HepG2 (cell line): ENCODE data around the gene SH3YL1. TPM values are rescaled to one million over a fixed set of nuclear protein-coding genes. Genes with fewer than 3 reads are reported as not detected.
A peak's percentile ranks its signal among the peaks of the same experiment; 100 is the strongest.

Source experiments
- ARHGAP35 ChIP-seq: sonication (generic); formaldehyde crosslinking; IDR thresholded peaks from 2 replicates; pipeline ENCODE4 v1.9.0; 2022; ENCODE audit warnings: mild to moderate bottlenecking, inconsistent platforms, moderate library complexity, missing genetic modification reagents, borderline replicate concordance
- CBX5 ChIP-seq: sonication (generic); formaldehyde crosslinking; IDR thresholded peaks from 2 replicates; pipeline ENCODE4 v1.4.0; 2020; ENCODE audit warnings: missing genetic modification reagents, borderline replicate concordance
- FOSL1 ChIP-seq: sonication (generic); formaldehyde crosslinking; IDR thresholded peaks from 2 replicates; pipeline ENCODE4 v1.9.0; 2021; ENCODE audit warnings: missing genetic modification reagents, borderline replicate concordance
- HDAC6 ChIP-seq: fragments of 200-600 bp; sonication (generic); IDR thresholded peaks from 2 replicates; pipeline ENCODE4 v1.7.0; 2017; ENCODE audit warnings: mild to moderate bottlenecking, antibody characterized with exemption, low read length, low read depth
- KAT8 ChIP-seq: IDR thresholded peaks from 2 replicates; pipeline ENCODE4 v1.6.1; 2016; ENCODE audit warnings: missing genetic modification reagents, missing compliant biosample characterization
- KIAA2018 ChIP-seq: sonication (generic); formaldehyde crosslinking; IDR thresholded peaks from 2 replicates; pipeline ENCODE4 v1.5.0; 2020; ENCODE audit warnings: mild to moderate bottlenecking, missing genetic modification reagents, borderline replicate concordance
- NR2F1 ChIP-seq, 2 experiments: fragments of 450-650 bp in 1 of 2; formaldehyde crosslinking in 1 of 2; IDR thresholded peaks; 2 replicates each; pipeline versions ENCODE4 v1.5.0 to v1.6.1; 2016 to 2020; ENCODE audit warnings: mild to moderate bottlenecking in 1 of 2, missing compliant biosample characterization in 1 of 2, missing genetic modification reagents in 1 of 2, moderate library complexity in 1 of 2
- RBFOX2 ChIP-seq: fragments of 200-400 bp; formaldehyde crosslinking; IDR thresholded peaks from 2 replicates; pipeline ENCODE4 v1.6.1; 2017; ENCODE audit warnings: low read depth, mild to moderate bottlenecking, low read length
- REST ChIP-seq, 2 experiments: IDR thresholded peaks; 2 replicates each; pipeline ENCODE4 v1.6.1; 2011 to 2012; ENCODE audit warnings: low read length in 2 of 2, borderline replicate concordance in 1 of 2, low read depth in 1 of 2, mild to moderate bottlenecking in 1 of 2, moderate library complexity in 1 of 2
- ZFX ChIP-seq: sonication (generic); formaldehyde crosslinking; IDR thresholded peaks from 2 replicates; pipeline ENCODE4 v1.4.0; 2020; ENCODE audit warnings: mild to moderate bottlenecking, low read depth, missing genetic modification reagents, moderate library complexity
- ZNF335 ChIP-seq: sonication (generic); formaldehyde crosslinking; IDR thresholded peaks from 2 replicates; pipeline ENCODE4 v1.4.0; 2020; ENCODE audit warnings: missing genetic modification reagents
- ZNF354B ChIP-seq: sonication (generic); formaldehyde crosslinking; IDR thresholded peaks from 2 replicates; pipeline ENCODE4 v1.8.0; 2022; ENCODE audit warnings: mild to moderate bottlenecking, missing genetic modification reagents
- ZNF768 ChIP-seq: sonication (generic); formaldehyde crosslinking; IDR thresholded peaks from 2 replicates; pipeline ENCODE4 v1.4.0; 2020; ENCODE audit warnings: missing genetic modification reagents
- ZSCAN21 ChIP-seq: sonication (generic); formaldehyde crosslinking; IDR thresholded peaks from 2 replicates; pipeline ENCODE4 v1.8.0; 2022; ENCODE audit warnings: mild to moderate bottlenecking, missing genetic modification reagents, moderate library complexity, borderline replicate concordance
- polyA plus RNA-seq, 8 experiments: library from polyadenylated mRNA; depleted of rRNA in 3 of 8; stranded (reverse) in 7 of 8; unstranded in 1 of 8; fragments of >200 nt; fragmentation: Illumina TruSeq in 4 of 8; extraction: Trizol in 4 of 8; gene quantifications; 2 replicates each; pipeline versions ENCODE4 v1.2.1 to v1.2.3, GENCODE V29; 2011 to 2016; ENCODE audit warnings: low read depth in 4 of 8, missing spikeins in 1 of 8, mixed read lengths in 1 of 8; ENCODE audit not compliant: insufficient read depth in 1 of 8
- total RNA-seq, 5 experiments: library from RNA; depleted of rRNA; stranded (reverse); fragments of >200 nt; fragmentation: Illumina TruSeq; extraction: Trizol; gene quantifications; 2 replicates each; pipeline ENCODE4 v1.2.3, GENCODE V29; 2016; ENCODE audit warnings: low read depth in 1 of 5
- TF ChIP-seq, protein P1 (sequence below): IDR thresholded peaks from 2 replicates; pipeline ENCODE4 v1.6.1; 2018; ENCODE audit warnings: missing genetic modification reagents, mild to moderate bottlenecking, missing compliant biosample characterization

Gene SH3YL1
- total and polyA plus RNA-seq, 2 of the 13 experiments (the other 11 are each of a cell fraction or from before 2014, with no cell fraction given) = 13.0 to 48.2 TPM

DNA sequence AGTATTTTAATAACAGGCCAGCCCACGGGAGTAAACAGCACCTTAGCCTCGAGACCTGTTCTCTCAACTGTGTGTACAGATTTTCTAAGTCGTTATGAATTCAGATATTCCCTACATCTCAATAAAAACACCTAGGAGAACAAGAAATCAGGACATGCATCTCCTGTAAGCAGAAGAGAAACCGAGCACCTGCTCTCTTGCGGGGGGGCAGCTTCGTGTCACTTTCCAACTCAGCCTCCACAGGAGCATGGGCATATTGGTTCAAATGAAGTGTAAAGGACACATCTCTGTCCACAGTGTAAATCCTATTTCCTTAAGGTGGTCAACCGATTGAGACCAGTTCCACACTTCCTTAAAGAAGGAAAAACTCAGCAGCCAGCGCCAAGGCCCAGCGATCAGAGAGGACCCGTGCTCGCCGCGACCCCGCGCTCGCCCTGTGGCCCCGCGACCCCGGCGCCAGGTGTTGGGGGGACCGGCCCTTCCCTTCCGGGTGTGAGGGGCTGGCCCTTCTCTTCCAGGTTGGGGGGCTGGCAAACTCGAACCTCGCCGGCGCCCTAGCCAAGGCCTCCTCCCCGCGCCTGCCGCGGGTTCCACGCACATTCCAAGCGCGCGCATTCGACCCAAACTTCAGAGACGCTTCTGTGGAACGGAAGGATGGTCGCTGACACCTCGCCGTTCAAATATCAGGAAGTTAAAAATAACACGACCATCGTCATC, 652 bp downstream of the SH3YL1 start (continued):
- TF ChIP-seq CBX5 (CRISPR knock-in tag) (no peak), RBFOX2 (peak; percentile 54; the same call in 1 of the 2 replicates), ZSCAN21 (CRISPR knock-in tag) (peak; percentile 35; the same call in 1 of the 2 replicates), KIAA2018 (CRISPR knock-in tag) (no peak), ZNF335 (CRISPR knock-in tag) (no peak), REST (IDR thresholded peaks at IDR 0.05; ENCODE audit: borderline replicate concordance in 1 of 2, low read depth in 1 of 2, low read length in 2 of 2) (no peak), FOSL1 (CRISPR knock-in tag) (no peak), ARHGAP35 (CRISPR knock-in tag) (peak; percentile 60; the same call in 1 of the 2 replicates), ZFX (CRISPR knock-in tag) (peak; percentile 16; the same call in 1 of the 2 replicates), NR2F1 (CRISPR knock-in tag; IDR thresholded peaks at IDR 0.05) (peak in 1 of 2 experiments; percentile 16; a peak in 1 of 4 replicates), KAT8 (CRISPR knock-in tag) (0 out of 2 replicates have a peak, but pooled peaks have one; percentile 11), ZNF768 (CRISPR knock-in tag) (0 out of 2 replicates have a peak, but pooled peaks have one; percentile 10), ZNF354B (CRISPR knock-in tag) (no peak), HDAC6 (no peak)
- TF ChIP-seq, protein P1, sequence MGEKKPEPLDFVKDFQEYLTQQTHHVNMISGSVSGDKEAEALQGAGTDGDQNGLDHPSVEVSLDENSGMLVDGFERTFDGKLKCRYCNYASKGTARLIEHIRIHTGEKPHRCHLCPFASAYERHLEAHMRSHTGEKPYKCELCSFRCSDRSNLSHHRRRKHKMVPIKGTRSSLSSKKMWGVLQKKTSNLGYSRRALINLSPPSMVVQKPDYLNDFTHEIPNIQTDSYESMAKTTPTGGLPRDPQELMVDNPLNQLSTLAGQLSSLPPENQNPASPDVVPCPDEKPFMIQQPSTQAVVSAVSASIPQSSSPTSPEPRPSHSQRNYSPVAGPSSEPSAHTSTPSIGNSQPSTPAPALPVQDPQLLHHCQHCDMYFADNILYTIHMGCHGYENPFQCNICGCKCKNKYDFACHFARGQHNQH (CRISPR knock-in tag) = peak; percentile 37; the same call in 1 of the 2 replicates
